MG63 (cell line): ENCODE measurements around the gene SLC35E3. TPM values are rescaled to one million over a fixed set of nuclear protein-coding genes. Genes with fewer than 3 reads are reported as not detected.

ENCODE experiments used
- DNase-seq: peaks from one replicate; pipeline ENCODE4 v3.0.0-alpha.2; 2020
- H3K27me3 ChIP-seq: fragments of 250-450 bp; sonication (Bioruptor Pico); 2 replicates; pipeline ENCODE4 v1.5.1; 2020; ENCODE audit warnings: mild to moderate bottlenecking, moderate library complexity
- H3K36me3 ChIP-seq: fragments of 250-450 bp; sonication (Bioruptor Pico); 2 replicates; pipeline ENCODE4 v1.5.1; 2020; ENCODE audit warnings: mild to moderate bottlenecking, moderate library complexity
- H3K4me3 ChIP-seq: fragments of 250-450 bp; sonication (Bioruptor Pico); 2 replicates; pipeline ENCODE4 v1.5.1; 2020; ENCODE audit warnings: mild to moderate bottlenecking, moderate library complexity
- H3K9me3 ChIP-seq: fragments of 250-450 bp; sonication (Bioruptor Pico); 2 replicates; pipeline ENCODE4 v1.5.1; 2020; ENCODE audit warnings: mild to moderate bottlenecking, moderate library complexity
- total RNA-seq: library from RNA; depleted of rRNA; stranded (reverse); fragments of >200 nt; shearing (Covaris generic); gene quantifications from 2 replicates; pipeline ENCODE4 v1.2.3, GENCODE V29; 2014; ENCODE audit warnings: low replicate concordance

SLC35E3 gene
- total RNA-seq, 1 experiment from 2014 or later, result 2.2 TPM

- DNase-seq, result no peak
- no peaks in the 10 kb centered on the region for H3K9me3 ChIP-seq
- no peaks in the 10 kb centered on the region for H3K27me3 ChIP-seq
- peaks cover 6% of the 10 kb centered on the region; the same call in 1 of the 2 replicates for H3K36me3 ChIP-seq
- H3K4me3 ChIP-seq, result no peak overlapping the region
Observed at GRCh38 chr12:68762691-68763090, 16.7 kb downstream of the SLC35E3 start.

GRCh38 chr12:68765696-68766095 lies 19.7 kb downstream of the SLC35E3 start:
- Histone ChIP-seq H3K9me3 (no peaks in the 10 kb centered on the region), H3K36me3 (no peaks in the 10 kb centered on the region), H3K27me3 (no peaks in the 10 kb centered on the region), H3K4me3 (no peak overlapping the region)
- no peak for DNase-seq

GRCh38 chr12:68766646-68767045 lies 20.7 kb downstream of the SLC35E3 start:
- no peak for DNase-seq
- Histone ChIP-seq H3K4me3 (no peak overlapping the region), H3K27me3 (no peaks in the 10 kb centered on the region), H3K9me3 (no peaks in the 10 kb centered on the region), H3K36me3 (no peaks in the 10 kb centered on the region)

- H3K27me3 ChIP-seq, result no peaks in the 10 kb centered on the region
- no peaks in the 10 kb centered on the region for H3K9me3 ChIP-seq
- H3K4me3 ChIP-seq, result no peak overlapping the region
- H3K36me3 ChIP-seq, result no peaks in the 10 kb centered on the region
- DNase-seq, result no peak
Observed at GRCh38 chr12:68767191-68767590, 21.2 kb downstream of the SLC35E3 start.

GRCh38 chr12:68768431-68768939 lies 22.5 kb downstream of the SLC35E3 start:
- no peak for DNase-seq

GRCh38 chr12:68769941-68770340 lies 24.0 kb downstream of the SLC35E3 start:
- Histone ChIP-seq H3K36me3 (no peaks in the 10 kb centered on the region; the same call in 1 of the 2 replicates), H3K27me3 (no peaks in the 10 kb centered on the region; the same call in 1 of the 2 replicates), H3K4me3 (no peak overlapping the region), H3K9me3 (no peaks in the 10 kb centered on the region)
- DNase-seq, result no peak

More at GRCh38 chr12:68768431-68768939, 22.5 kb downstream of the SLC35E3 start:
- H3K36me3 ChIP-seq, result no peaks in the 10 kb centered on the region
- H3K27me3 ChIP-seq, result no peaks in the 10 kb centered on the region; the same call in 1 of the 2 replicates
- H3K4me3 ChIP-seq, result no peak overlapping the region
- no peaks in the 10 kb centered on the region for H3K9me3 ChIP-seq

GRCh38 chr12:68771223-68771925 lies 25.4 kb downstream of the SLC35E3 start:
- no peak for DNase-seq
- Histone ChIP-seq H3K36me3 (no peaks in the 10 kb centered on the region; the same call in 1 of the 2 replicates), H3K27me3 (no peaks in the 10 kb centered on the region; the same call in 1 of the 2 replicates), H3K9me3 (no peaks in the 10 kb centered on the region), H3K4me3 (no peak overlapping the region)

GRCh38 chr12:68772714-68773113 lies 26.7 kb downstream of the SLC35E3 start:
- no peaks in the 10 kb centered on the region; the same call in 1 of the 2 replicates for H3K27me3 ChIP-seq
- H3K36me3 ChIP-seq, result no peaks in the 10 kb centered on the region; the same call in 1 of the 2 replicates
- no peak for DNase-seq
- H3K4me3 ChIP-seq, result no peak overlapping the region
- no peaks in the 10 kb centered on the region for H3K9me3 ChIP-seq

GRCh38 chr12:68773582-68773981 lies 27.6 kb downstream of the SLC35E3 start:
- no peak for DNase-seq
- Histone ChIP-seq H3K36me3 (no peaks in the 10 kb centered on the region; the same call in 1 of the 2 replicates), H3K9me3 (no peaks in the 10 kb centered on the region), H3K4me3 (no peak overlapping the region), H3K27me3 (no peaks in the 10 kb centered on the region; the same call in 1 of the 2 replicates)

GRCh38 chr12:68775121-68775630 lies 29.2 kb downstream of the SLC35E3 start:
- Histone ChIP-seq H3K27me3 (no peaks in the 10 kb centered on the region; the same call in 1 of the 2 replicates), H3K9me3 (no peaks in the 10 kb centered on the region), H3K36me3 (no peaks in the 10 kb centered on the region; the same call in 1 of the 2 replicates), H3K4me3 (no peak overlapping the region)
- DNase-seq, result no peak

GRCh38 chr12:68776976-68777610 lies 31.1 kb downstream of the SLC35E3 start:
- no peak overlapping the region for H3K4me3 ChIP-seq
- no peaks in the 10 kb centered on the region; the same call in 1 of the 2 replicates for H3K27me3 ChIP-seq
- no peaks in the 10 kb centered on the region for H3K9me3 ChIP-seq
- no peaks in the 10 kb centered on the region; the same call in 1 of the 2 replicates for H3K36me3 ChIP-seq
- DNase-seq, result no peak

GRCh38 chr12:68779280-68779679 lies 33.3 kb downstream of the SLC35E3 start:
- no peak overlapping the region for H3K4me3 ChIP-seq
- no peaks in the 10 kb centered on the region for H3K27me3 ChIP-seq
- no peak for DNase-seq
- H3K9me3 ChIP-seq, result no peaks in the 10 kb centered on the region
- H3K36me3 ChIP-seq, result no peaks in the 10 kb centered on the region

GRCh38 chr12:68780731-68781130 lies 34.8 kb downstream of the SLC35E3 start:
- DNase-seq, result no peak
- H3K27me3 ChIP-seq, result no peaks in the 10 kb centered on the region
- H3K9me3 ChIP-seq, result no peaks in the 10 kb centered on the region
- H3K36me3 ChIP-seq, result no peaks in the 10 kb centered on the region
- H3K4me3 ChIP-seq, result no peak overlapping the region

GRCh38 chr12:68781728-68782127 lies 35.8 kb downstream of the SLC35E3 start:
- H3K36me3 ChIP-seq, result no peaks in the 10 kb centered on the region
- no peak overlapping the region for H3K4me3 ChIP-seq
- H3K27me3 ChIP-seq, result no peaks in the 10 kb centered on the region
- no peaks in the 10 kb centered on the region for H3K9me3 ChIP-seq
- no peak for DNase-seq

- Histone ChIP-seq H3K36me3 (no peaks in the 10 kb centered on the region), H3K27me3 (no peaks in the 10 kb centered on the region), H3K4me3 (no peak overlapping the region), H3K9me3 (no peaks in the 10 kb centered on the region)
- no peak for DNase-seq
Observed at GRCh38 chr12:68784015-68784414, 38.0 kb downstream of the SLC35E3 start.

- Histone ChIP-seq H3K27me3 (no peaks in the 10 kb centered on the region), H3K4me3 (no peak overlapping the region), H3K36me3 (no peaks in the 10 kb centered on the region), H3K9me3 (no peaks in the 10 kb centered on the region)
- DNase-seq, result no peak
Observed at GRCh38 chr12:68785358-68785757, 39.4 kb downstream of the SLC35E3 start.

GRCh38 chr12:68785823-68786222 lies 39.8 kb downstream of the SLC35E3 start:
- Histone ChIP-seq H3K9me3 (no peaks in the 10 kb centered on the region), H3K4me3 (no peak overlapping the region), H3K36me3 (no peaks in the 10 kb centered on the region), H3K27me3 (no peaks in the 10 kb centered on the region)
- DNase-seq, result no peak
